ENCODE measurements around the gene SPECC1.
"Not testable (repeated sequence)": the region's sequence is repeated elsewhere in the genome, so short reads cannot be mapped to it uniquely, and the experiment has no call there.

SPECC1 gene, protein sequence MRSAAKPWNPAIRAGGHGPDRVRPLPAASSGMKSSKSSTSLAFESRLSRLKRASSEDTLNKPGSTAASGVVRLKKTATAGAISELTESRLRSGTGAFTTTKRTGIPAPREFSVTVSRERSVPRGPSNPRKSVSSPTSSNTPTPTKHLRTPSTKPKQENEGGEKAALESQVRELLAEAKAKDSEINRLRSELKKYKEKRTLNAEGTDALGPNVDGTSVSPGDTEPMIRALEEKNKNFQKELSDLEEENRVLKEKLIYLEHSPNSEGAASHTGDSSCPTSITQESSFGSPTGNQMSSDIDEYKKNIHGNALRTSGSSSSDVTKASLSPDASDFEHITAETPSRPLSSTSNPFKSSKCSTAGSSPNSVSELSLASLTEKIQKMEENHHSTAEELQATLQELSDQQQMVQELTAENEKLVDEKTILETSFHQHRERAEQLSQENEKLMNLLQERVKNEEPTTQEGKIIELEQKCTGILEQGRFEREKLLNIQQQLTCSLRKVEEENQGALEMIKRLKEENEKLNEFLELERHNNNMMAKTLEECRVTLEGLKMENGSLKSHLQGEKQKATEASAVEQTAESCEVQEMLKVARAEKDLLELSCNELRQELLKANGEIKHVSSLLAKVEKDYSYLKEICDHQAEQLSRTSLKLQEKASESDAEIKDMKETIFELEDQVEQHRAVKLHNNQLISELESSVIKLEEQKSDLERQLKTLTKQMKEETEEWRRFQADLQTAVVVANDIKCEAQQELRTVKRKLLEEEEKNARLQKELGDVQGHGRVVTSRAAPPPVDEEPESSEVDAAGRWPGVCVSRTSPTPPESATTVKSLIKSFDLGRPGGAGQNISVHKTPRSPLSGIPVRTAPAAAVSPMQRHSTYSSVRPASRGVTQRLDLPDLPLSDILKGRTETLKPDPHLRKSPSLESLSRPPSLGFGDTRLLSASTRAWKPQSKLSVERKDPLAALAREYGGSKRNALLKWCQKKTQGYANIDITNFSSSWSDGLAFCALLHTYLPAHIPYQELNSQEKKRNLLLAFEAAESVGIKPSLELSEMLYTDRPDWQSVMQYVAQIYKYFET

DNA sequence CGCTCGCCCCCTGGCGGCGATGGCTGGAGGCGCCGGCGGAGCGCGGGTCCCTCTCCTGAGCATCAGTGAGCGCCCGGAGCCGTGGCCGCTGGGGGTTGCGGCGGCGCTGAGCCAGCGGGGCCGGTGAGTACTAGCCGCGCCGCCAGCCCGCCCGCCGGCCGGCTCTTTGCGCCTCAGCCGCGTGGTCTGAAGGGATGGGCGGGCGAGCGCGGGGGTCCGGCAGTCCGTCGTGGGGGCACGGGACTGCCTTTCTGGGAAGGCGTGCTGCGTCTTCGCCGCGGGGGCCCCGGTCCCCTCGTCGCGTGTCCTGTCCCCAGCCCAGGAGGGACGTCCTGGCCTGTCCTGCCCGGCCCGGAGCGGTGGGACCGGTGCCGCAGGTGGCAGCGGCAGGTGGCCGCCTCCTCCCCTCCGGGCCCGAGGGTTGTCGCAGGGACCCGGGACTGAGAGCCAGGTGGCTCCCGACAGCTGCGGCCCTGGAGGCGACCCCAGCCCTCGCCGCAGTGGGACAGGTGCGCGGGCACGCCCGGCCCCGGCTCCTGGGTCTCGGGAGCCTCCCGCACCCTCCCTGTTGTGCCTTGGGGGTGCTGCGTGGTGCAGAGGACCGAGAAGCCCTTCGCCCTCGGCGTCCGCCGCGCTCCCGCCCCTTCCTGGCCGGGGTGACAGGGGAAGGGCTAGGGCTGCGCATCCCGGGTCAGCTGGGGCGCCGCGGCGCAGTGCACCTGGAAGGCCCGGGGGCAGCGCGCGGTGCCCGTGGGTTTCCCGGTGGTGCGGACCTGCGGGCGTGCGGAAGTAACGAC, at the start of gene SPECC1:
TSS of gene SPECC1 (plus strand) at position 58 of the 797 bp plus-strand sequence. CDS start 87,293 bp downstream, outside the sequence.
- DNase-seq (ENCODE audit: low read depth in 3 of 3, low spot score in 1 of 3) = peak; percentile 59 to 91 (median 77)

DNA sequence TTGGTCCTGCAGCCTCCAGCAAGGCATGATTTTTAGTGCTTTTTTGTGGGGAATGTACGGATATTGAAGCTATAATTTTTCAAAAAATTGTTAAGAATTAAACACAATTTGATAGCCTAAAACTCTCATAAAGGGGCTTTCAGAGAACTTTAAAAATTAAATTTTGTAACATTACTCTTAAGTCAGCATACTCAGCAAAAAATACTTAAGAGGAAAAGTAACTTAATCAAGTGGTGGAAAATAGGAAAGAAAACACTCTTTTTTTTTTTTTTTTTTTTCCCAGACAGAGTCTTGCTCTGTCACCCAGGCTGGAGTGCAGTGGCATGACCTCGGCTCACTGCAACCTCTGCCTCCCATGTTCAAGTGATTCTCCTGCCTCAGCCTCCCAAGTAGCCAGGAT, 46.2 kb upstream of the SPECC1 start:
- DNase-seq (ENCODE audit: low read depth in 3 of 3, low spot score in 1 of 3) = not testable (repeated sequence)

DNA sequence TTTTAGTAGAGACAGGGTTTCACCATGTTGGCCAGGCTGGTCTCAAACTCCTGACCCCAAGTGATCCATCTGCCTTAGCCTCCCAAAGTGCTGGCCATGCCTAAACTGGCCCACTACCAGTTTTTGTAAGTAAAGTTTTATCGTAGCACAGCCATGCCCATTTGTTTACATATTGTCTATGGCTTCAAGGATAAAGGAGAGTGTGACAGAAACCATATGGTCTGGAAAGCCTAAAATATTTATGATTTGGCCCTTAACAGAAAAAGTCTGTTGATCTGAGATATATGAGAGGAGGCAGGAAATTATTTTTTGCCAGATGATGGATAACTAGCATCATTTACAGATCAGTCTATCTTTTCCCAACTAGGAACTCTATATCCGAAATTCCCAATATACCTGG, 36.0 kb upstream of the SPECC1 start:
- DNase-seq (ENCODE audit: low read depth in 3 of 3, low spot score in 1 of 3) = no peak

DNA sequence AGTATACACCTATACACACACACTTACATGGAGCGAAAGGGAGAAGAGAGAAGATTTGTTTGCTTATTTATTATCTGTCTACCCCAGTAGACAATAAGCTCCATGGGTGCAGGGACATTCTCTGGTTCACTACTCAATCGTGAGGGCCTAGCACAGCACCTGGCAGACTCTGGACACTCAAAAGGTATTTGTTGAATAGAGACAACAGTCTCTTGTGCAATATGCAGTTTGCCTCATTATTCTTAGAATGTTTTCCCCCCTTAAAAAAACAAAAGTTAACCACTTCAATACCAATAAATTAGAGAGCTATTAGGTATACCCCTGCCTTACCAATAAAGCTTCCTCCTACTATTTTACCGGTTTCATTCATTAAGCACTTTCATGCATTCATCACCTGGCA, 33.6 kb upstream of the SPECC1 start:
- DNase-seq (ENCODE audit: low read depth in 3 of 3, low spot score in 1 of 3) = no peak

DNA sequence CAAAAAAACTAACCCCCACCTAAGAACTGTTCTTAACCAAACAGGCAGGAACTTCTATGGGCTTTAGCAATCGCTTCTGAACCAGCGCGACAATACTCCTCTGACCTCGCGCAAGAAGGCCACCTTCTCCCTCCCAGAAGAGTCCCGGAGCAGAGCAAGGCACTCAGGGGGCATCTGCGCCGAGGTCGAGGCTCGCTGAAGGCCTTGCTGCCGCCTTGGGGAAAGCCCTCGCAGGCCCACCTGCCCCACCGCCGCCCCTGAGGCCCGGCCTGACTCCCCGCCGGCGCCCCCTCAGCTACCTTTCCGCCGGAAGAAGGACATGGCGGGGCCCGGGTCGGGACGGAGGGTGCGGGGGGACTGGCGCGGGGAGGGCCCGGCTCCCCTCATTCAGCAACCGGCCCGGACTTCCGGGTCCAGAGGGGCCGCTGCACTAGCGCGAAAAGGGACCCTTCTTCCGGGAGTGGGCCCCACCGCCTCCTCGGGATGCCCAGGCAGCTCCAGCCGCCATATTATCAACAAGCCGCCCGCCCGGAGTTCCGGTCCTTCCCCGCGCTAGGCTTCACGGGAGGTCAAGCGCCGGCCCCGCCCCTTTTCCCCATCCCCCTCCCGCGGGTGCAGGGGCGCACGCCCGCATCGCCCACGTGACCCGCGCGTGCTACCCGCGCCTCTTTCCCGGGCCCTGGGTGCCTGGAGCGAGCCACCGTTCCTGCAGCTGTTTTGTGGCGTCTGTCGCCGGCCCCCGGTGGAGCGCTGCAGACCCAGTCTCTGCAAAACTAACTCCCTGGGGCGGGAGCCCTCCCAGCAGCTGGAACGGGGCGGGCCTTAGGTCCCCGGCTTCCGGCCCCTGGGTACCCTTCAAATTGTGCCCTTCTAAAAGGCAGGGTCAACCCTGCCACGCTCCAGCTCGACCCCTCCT, 31.6 kb upstream of the SPECC1 start, which contains the start of gene AKAP10:
TSS of gene AKAP10 (minus strand) at position 536 of the 916 bp plus-strand sequence. CDS start at position 387, 149 bp downstream.
- DNase-seq (ENCODE audit: low read depth in 3 of 3, low spot score in 1 of 3) = peak; percentile 74 to 96 (median 80)

DNA sequence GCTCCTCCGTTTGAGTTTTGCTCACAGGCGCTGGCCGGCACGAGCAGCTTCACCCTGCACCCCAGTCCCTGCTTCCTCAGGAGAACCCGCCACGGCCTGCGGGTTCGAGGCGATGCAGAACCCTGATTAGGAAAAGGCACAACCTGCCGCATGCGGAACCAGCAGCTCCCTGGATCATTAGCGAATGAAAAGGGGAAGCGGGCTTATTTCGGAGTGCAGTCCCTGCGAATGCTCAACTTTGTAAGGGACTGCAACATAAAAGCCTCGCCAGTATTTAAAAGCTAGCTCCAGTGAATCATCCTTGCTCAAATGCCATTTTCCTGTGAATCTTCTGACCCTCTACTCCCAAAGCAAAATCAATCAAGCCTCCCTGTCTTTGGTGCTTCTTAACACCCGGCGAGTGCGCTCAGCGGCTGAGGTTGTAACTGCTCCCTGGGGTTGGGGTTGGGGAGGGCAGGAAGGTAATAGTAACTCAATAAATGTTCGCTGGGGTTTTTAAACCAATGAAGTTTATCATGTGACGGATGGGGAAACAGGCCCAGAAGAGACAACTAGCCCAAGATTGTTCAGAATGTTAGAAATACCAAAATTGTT, 30.9 kb upstream of the SPECC1 start:
- DNase-seq (ENCODE audit: low read depth in 3 of 3, low spot score in 1 of 3) = peak in 1 of 3 donors; percentile 11

DNA sequence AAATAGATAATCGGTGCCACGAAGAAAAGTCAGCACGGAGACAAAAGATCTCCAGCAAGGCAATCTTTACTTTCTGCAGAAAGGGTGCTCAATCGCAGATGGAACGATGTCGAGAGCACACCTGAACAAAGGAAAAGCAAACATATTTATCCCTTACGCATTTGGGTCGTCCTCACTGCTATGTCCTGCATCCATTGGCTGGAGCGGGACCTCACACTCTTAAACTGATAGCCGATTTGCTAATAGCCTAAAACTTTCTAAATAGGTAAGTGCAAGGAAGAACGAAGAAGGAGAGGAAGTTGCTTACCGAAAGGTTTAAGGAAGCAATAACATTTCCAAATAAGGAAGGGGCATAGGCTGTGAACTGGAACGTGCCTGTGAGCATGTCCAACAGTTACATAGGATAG, 30.4 kb upstream of the SPECC1 start:
- no peak for DNase-seq (ENCODE audit: low read depth in 3 of 3, low spot score in 1 of 3)

DNA sequence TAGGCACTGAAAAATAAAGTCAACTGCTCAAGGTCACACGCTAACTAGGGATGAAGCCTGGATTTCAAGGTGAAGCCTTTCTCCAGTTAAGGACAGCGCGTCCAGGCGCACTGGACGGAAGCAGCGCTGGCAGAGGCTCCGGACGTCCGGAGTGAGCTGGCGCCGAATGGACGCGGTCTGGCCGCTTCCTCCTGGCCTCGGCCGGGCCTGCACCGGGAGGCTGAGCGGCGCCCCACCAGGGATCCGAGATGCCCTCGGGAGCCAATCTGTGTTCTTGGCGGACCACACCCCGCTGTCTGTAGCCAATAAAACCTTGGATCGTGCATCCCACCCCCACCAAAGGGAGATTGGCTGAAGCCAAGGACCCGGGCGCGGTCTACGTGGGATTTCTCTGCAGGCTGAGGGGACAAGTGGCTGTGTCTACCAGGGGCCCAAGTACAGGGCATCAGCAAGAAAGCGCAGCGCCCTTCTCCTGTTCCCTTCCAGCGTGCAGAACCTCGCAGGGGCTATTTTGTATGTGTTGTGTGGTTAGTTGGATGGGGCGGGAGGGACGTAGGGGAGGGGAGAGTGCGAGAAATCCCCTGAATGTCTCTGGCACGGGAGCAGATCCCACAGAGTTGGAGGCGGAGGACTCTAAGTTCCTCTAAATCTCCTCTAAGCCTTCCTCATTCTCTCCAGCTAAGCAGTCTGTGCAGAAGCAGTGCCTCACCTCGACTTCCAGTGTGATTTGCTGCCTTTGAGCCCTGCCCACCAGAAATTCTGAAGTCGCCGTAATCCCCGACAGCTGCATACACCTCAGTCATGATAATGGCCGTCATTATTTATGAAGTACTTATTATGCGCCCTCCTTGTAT, 29.0 kb upstream of the SPECC1 start:
- no peak for DNase-seq (ENCODE audit: low read depth in 3 of 3, low spot score in 1 of 3)

DNA sequence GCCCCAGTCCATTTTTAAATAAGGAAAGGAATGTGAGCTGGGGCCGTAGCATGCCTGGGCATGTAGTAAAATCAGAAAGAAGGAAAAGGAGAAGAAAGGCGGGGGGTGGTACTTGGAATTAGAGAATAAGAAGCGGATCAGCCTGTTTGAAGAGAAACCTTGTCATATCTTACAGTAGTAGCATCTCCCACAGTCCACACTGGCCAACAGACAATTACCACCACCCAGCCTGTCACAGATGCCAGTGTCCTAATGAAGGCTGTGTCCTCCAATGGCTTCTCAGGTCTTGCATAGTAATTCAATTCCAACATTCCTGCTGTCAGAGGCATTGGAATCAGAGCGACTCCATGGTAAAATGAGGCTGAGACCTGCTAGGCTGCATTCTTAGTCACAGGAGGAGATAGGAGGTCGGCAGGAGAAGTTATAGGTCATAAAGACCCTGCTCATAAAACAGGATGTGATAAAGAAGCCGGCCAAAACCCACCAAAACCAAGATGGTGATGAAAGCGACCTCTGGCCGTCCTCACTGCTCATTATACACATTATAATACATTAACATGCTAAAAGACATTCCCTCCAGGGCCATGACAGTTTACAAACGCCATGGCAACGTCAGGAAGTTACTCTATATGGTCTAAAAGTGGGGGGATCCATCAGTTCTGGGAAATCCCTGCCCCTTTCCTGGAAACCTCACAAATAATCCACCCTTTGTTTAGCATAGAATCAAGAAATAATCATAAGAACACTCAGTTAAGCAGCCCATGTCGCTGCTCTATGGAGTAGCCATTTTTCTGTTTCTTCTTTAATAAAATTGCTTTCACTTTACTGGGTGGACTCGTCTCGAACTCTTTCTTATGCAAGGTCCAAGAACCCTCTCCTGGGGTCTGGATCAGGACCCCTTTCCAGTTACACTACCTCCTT, 22.0 kb upstream of the SPECC1 start:
- DNase-seq (ENCODE audit: low read depth in 3 of 3, low spot score in 1 of 3) = no peak

DNA sequence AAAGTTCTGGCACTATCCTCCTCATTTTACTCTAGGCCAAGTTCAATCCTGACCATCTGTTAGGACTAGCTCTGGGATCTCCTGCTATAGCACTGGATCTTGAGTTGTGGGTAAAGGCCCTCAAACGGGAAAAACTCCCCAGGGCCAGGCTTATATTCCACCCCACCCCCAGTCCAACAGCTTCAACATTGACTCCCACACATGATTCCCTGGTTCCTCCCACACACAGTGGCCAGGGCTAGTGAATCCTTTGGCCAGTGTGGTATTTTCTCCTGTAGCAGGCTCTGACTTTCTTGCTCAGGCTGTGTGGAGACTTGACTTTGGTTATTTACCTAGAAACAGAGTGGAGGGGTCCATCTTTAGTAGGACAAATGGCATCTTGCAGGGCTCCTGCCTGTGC, 21.3 kb upstream of the SPECC1 start:
- no peak for DNase-seq (ENCODE audit: low read depth in 3 of 3, low spot score in 1 of 3)

DNA sequence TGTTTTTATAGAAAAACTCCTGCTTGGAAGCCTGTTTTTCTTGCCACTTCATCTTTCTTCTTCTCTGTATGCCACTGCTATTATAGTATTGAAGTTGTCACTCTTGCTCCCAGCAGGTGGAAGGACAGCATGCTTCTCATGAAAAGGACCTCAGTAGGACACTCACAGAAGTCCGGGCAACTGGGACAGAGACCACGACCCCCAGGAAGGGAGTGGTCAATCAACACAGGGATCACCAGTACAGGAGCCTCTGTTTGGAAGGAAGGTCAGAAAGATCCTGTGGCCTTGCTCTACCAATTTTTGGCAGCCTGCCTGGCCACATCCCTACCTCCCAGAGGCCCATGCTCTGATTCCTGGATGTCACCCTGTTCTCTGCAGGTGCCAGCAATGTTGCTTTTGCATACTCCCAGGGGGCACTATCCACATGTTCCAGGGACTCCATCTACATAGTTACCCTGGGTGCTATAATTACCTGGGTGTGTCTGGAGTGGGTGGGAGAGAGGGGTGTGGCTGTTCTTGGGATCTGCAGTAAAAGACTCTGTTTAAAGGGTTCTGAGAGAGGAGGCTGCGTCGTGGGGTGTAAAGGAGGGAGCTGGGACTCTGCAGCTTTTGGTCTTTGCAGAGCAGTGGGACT, 17.8 kb upstream of the SPECC1 start:
- no peak for DNase-seq (ENCODE audit: low read depth in 3 of 3, low spot score in 1 of 3)

DNA sequence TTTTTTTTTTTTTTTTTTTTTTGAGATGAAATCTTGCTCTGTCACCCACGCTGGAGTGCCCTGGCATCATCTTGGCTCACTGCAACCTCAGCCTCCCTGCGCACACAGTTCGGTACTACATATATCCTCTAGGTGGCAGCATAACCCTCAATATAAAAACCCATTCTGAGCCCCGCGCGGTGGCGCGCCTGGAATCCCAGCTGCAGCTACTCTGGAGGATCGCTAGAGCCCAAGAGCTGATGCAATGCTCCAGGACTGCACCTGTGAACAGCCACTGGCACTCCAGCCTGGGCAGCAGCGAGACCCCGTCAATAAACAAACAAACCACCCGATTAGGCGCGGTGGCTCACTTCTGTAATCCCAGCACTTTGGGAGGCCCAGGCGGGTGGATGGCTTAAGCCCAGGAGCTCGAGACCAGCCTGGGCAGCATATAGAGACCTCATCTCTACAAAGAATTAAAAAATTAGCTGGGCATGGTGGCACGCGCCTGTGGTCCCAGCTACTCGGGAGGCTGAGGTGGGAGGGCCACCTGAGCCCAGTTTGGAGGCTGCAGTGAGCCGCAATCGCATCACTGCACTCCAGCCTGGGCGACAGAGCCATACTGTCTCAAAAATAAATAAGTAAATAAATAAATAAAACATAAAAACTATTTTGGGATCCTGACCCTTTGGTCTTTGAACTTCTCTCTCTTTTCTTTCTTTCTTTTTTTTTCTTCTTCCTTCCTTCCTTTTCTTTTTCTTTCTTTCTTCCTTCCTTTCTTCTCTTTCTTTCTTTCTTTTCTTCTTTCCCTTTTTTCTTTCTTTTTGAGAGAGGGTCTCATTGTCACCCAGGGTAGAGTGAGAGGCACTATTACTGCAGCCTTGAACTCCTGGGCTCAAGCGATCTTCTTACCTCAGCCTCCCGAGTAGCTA, 16.1 kb upstream of the SPECC1 start:
- peak; percentile 32 to 58 (median 53) for DNase-seq (ENCODE audit: low read depth in 3 of 3, low spot score in 1 of 3)

DNA sequence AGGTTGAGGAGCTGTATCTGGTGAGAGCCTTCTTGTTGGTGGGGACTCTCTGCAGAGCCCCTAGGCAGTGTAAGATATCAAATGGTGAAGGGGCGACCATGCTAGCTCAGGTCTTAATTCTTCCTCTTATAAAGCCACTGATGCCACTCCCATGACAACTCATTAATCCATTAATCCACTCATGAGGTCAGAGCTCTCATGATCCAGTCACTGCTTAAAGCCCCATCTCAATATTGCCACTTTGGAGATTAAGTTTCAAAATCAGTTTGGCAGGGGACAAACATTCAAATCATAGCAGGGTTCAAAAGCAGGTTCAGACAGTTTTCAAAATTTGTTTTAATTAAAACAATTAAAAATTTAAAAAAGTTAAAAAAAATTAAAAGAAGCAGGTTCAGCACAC, 13.1 kb upstream of the SPECC1 start:
- no peak for DNase-seq (ENCODE audit: low read depth in 3 of 3, low spot score in 1 of 3)

DNA sequence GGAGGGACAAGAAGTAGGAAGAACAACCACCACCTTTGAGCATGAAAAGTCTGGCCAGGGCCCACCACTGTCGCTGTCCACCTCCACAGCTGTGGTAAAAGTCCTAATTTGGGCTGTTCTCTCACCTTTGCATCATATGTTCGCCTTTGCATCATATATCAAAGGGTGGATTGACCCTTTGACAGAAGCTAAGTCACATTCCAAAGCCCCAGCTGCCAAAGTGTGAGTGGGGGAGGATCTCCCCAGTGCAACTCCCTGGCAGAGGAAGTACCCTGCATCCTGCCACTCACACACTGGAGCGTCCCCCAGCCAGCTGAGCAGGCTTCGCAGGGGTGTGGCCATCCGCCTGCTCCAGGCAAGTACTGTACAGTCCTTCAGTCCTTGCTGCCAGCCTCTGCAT, 12.7 kb upstream of the SPECC1 start:
- DNase-seq (ENCODE audit: low read depth in 3 of 3, low spot score in 1 of 3) = no peak

DNA sequence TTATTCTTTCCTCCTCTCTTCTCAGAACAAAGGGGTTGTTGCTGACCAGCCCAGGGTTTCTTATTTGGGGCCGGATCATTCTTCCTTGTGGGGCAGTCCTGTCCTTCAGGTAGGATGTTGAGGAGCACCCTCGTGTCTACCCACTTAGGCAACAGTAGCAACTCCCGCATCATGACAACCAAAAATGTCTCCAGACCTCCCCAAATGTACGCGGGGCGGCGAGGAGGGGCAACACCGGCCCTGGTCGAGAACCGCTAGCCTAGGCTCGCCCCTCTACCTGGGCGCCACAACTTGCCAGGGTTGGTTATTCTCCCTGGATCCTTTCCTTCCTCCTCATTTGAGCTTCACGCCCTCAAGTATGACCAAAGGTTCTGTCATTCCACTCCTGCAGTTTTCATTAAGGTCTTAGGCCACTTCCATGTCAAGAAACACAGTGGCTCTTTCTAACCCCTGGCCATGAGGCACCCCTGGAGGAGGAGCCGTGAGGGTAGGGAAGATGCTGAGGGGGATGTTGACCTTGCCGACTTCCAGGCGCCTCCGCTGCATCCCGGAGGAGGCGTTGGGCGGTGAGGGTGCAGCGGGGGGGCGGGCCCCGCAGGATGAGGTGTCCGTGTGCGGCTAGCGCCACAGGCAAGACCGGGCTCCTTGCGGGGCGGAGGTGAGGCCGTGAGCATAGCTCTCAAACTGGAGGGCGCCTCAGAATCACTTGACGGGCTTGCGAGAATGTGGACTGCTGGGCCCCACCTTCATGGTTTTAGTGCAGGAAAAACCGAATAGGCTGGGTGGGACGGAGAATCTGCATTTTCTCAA, 712 bp upstream of the SPECC1 start:
- no peak for DNase-seq (ENCODE audit: low read depth in 3 of 3, low spot score in 1 of 3)

Data from stimulated activated CD4-positive, alpha-beta T cell treated with anti-CD3 and anti-CD28 coated beads, TNF-alpha, amount 100 ng/mL, for 1 hour (primary cell).